ENCODE measurements around the gene DOCK4. TPM values are rescaled to one million over a fixed set of nuclear protein-coding genes. Genes with fewer than 3 reads are reported as not detected.

The DOCK4 gene
- total and polyA plus RNA-seq, 5 donors from 2014 or later, result 0.44 TPM; not detected in 4

DNA sequence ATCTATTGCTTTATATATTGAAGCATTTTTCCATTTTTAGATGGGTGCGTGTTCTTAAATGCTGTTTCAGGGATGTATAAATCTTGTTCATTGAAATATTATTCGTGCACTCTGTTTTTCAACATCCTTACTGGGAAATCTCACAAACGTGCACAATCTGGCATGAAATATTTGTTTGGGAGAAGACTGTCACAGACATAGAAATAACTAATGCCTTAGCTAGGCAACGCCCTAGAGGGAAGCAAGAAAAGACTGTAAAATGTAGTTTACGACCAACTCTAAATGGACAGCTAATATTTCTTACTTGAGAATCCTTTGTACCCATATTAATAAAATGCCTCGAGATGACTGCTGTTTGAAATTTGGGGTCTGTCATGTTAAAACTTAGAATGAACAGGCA lies 8.9 kb downstream of the DOCK4 start:
- peaks cover 0 to 3% (median 0%) of the 10 kb centered on the region in 7 donors for H3K9me3 Mint-ChIP-seq
- no peak for ATAC-seq (ENCODE audit: low read depth in 2 of 2)

DNA sequence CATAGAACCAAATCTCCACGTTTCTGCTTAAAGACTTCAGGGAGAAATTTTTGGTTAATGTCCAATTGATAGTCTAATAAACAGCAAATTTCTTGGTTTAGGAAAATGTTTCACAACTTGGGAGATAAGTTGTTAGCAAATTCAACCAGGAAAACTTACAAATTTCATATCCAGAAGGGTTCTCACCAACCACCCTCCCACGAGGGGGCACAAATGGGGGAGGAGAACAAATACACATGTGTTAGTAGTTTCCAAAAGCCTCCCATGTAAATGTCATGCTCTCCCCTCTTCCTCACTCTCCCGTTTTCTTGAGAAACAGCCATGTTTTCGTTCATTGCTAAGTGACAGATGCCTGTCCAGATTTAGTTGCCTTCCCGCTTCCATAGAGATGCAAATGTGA lies 10.5 kb downstream of the DOCK4 start:
- H3K27me3 Mint-ChIP-seq, result peaks cover 60% of the 10 kb centered on the region
- Histone ChIP-seq H3K27ac (ENCODE audit: insufficient read depth, low read length, poor library complexity, severe bottlenecking) (no peak overlapping the region), H3K27me3 (ENCODE audit: control insufficient read depth, insufficient read depth, low read length) (peaks cover 28% of the 10 kb centered on the region), H3K9me3 (ENCODE audit: control insufficient read depth in 2 of 2, low read length in 2 of 2) (no peaks in the 10 kb centered on the region), H3K4me1 (ENCODE audit: control insufficient read depth, insufficient read depth, low read length, poor library complexity, severe bottlenecking) (no peaks in the 10 kb centered on the region), H3K36me3 (ENCODE audit: control insufficient read depth, insufficient read depth, low read length) (no peaks in the 10 kb centered on the region), H3K4me3 (ENCODE audit: low read depth, low read length) (no peak overlapping the region)
- H3K27ac Mint-ChIP-seq, result no peak overlapping the region
- no peak for DNase-seq
- H3K9me3 Mint-ChIP-seq, result peaks cover 0 to 3% (median 0%) of the 10 kb centered on the region in 7 donors
- no peaks in the 10 kb centered on the region for H3K36me3 Mint-ChIP-seq
- H3K4me3 Mint-ChIP-seq, result no peak overlapping the region
- no peak for ATAC-seq (ENCODE audit: low read depth in 2 of 2)
- no peaks in the 10 kb centered on the region for H3K4me1 Mint-ChIP-seq

More for the DNA sequence above, 8.9 kb downstream of the DOCK4 start:
- peaks cover 72% of the 10 kb centered on the region for H3K27me3 Mint-ChIP-seq
- Histone ChIP-seq H3K4me3 (ENCODE audit: low read depth, low read length) (no peak overlapping the region), H3K4me1 (ENCODE audit: control insufficient read depth, insufficient read depth, low read length, poor library complexity, severe bottlenecking) (no peaks in the 10 kb centered on the region), H3K27ac (ENCODE audit: insufficient read depth, low read length, poor library complexity, severe bottlenecking) (no peak overlapping the region), H3K9me3 (ENCODE audit: control insufficient read depth in 2 of 2, low read length in 2 of 2) (peaks cover 0 to 4% of the 10 kb centered on the region in 2 experiments), H3K27me3 (ENCODE audit: control insufficient read depth, insufficient read depth, low read length) (peaks cover 41% of the 10 kb centered on the region), H3K36me3 (ENCODE audit: control insufficient read depth, insufficient read depth, low read length) (no peaks in the 10 kb centered on the region)
- H3K27ac Mint-ChIP-seq, result no peak overlapping the region
- DNase-seq, result no peak
- H3K36me3 Mint-ChIP-seq, result no peaks in the 10 kb centered on the region
- no peaks in the 10 kb centered on the region for H3K4me1 Mint-ChIP-seq
- no peak overlapping the region for H3K4me3 Mint-ChIP-seq

DNA sequence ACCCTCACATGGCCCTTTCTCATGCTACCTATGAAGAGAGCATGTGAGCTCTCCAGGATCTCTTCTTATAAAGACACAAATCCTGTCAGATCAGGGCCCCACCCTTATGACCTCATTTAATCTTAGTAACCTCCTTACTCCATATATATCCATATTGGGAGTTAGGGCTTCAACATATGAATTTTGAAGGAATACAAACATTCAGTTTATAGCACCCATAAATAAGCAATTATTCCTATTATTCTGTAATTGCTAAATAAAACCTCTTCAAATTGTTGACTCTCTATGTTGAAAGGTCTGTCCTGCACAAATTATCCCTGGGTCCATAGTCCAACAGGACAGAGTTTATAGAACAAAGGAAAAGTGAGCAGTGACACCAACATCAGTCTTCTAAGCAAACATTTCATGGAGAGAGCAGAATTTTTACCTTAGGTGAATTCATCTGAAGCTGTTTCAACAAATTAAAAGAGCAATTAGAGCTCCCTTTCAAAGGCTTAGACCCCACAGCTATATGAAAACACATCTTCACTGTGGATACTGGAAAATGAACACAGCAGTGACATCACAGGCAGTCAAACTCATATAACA lies 12.2 kb downstream of the DOCK4 start:
- H3K4me3 Mint-ChIP-seq, result peak overlapping the region in 1 of 4 donors; percentile 0
- no peaks in the 10 kb centered on the region for H3K36me3 ChIP-seq (ENCODE audit: control insufficient read depth, insufficient read depth, low read length)
- H3K36me3 Mint-ChIP-seq, result no peaks in the 10 kb centered on the region
- no peak overlapping the region for H3K27ac Mint-ChIP-seq
- no peak overlapping the region for H3K27ac ChIP-seq (ENCODE audit: insufficient read depth, low read length, poor library complexity, severe bottlenecking)
- H3K27me3 Mint-ChIP-seq, result peaks cover 49% of the 10 kb centered on the region
- no peak for DNase-seq
- peaks cover 29% of the 10 kb centered on the region for H3K27me3 ChIP-seq (ENCODE audit: control insufficient read depth, insufficient read depth, low read length)
- no peak overlapping the region for H3K4me3 ChIP-seq (ENCODE audit: low read depth, low read length)
- ATAC-seq (ENCODE audit: low read depth in 2 of 2), result no peak
- no peaks in the 10 kb centered on the region for H3K4me1 ChIP-seq (ENCODE audit: control insufficient read depth, insufficient read depth, low read length, poor library complexity, severe bottlenecking)
- no peaks in the 10 kb centered on the region for H3K4me1 Mint-ChIP-seq
- peaks cover 0 to 3% (median 0%) of the 10 kb centered on the region in 7 donors for H3K9me3 Mint-ChIP-seq
- H3K9me3 ChIP-seq (ENCODE audit: control insufficient read depth in 2 of 2, low read length in 2 of 2), result no peaks in the 10 kb centered on the region

DNA sequence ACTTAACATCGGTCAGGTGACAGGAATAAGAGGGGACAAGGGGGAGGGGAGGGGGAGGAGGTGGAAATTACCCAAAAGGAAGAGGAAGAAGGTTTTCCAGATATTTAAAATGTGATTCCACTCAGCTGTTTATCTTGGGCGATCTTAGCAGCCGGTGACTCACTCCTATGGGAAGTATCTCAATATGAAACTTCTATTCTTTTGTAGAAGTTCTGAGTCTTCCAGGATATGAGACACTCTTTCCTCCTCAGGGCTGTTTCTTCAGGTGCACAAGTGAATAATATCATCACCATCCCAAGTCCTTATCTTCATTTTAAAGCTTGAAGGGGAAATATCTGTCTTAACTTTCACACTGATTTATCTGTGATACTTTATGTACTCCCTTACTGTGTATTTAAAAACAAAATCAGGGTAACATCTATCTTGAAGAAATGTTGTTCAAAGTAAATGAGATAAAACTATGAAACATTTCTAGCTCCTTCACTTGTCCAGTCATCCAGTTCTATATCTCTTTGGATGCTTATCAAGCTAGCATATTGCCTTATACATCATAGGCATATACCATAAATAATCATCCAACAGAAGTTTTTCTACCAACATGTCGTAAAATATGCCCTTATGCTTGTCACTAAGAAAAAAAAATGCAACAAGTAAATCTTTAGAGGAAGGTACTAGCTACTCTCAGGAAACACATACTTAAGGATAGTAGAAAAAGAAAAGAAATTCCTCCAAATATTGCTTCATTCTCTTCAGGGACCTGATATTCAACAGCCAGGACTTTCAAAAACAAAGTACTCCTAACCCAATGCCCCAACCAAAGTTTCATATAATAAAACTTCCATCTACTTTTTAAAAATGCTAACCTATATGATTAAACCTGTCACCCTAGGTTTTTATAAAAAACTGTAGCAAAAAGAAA lies 13.7 kb downstream of the DOCK4 start:
- Histone ChIP-seq H3K27ac (ENCODE audit: insufficient read depth, low read length, poor library complexity, severe bottlenecking) (no peak overlapping the region), H3K9me3 (ENCODE audit: control insufficient read depth in 2 of 2, low read length in 2 of 2) (no peaks in the 10 kb centered on the region), H3K36me3 (ENCODE audit: control insufficient read depth, insufficient read depth, low read length) (no peaks in the 10 kb centered on the region), H3K27me3 (ENCODE audit: control insufficient read depth, insufficient read depth, low read length) (peaks cover 24% of the 10 kb centered on the region), H3K4me3 (ENCODE audit: low read depth, low read length) (no peak overlapping the region), H3K4me1 (ENCODE audit: control insufficient read depth, insufficient read depth, low read length, poor library complexity, severe bottlenecking) (no peaks in the 10 kb centered on the region)
- no peak for DNase-seq
- H3K4me1 Mint-ChIP-seq, result no peaks in the 10 kb centered on the region
- H3K27ac Mint-ChIP-seq, result no peak overlapping the region
- ATAC-seq (ENCODE audit: low read depth in 2 of 2), result no peak
- peaks cover 40% of the 10 kb centered on the region for H3K27me3 Mint-ChIP-seq
- no peak overlapping the region for H3K4me3 Mint-ChIP-seq
- peaks cover 0 to 3% (median 0%) of the 10 kb centered on the region in 7 donors for H3K9me3 Mint-ChIP-seq
- no peaks in the 10 kb centered on the region for H3K36me3 Mint-ChIP-seq

DNA sequence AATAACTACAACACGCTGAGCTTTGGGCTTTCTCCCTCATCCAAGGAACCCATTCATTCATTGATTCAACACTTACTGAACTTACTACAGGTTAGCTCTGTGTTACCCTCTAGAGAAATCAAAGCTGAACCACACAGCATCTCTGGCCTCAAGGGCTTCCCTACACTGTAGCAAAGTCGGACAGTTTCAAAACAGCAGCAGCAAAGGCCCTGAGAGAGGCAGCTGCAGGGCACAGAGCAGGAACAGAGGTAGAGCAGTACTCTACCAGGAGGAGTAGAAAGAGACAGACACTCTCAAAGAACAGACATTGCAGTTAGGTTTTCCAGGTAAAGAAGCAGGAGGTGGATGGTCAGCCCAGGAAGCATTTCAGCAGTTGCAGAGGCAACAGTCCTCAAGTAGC lies 16.1 kb downstream of the DOCK4 start:
- Mint-ChIP-seq H3K4me1 (no peaks in the 10 kb centered on the region), H3K36me3 (no peaks in the 10 kb centered on the region), H3K4me3 (no peak overlapping the region), H3K27me3 (peaks cover 25% of the 10 kb centered on the region), H3K27ac (no peak overlapping the region), H3K9me3 (peaks cover 0 to 4% (median 0%) of the 10 kb centered on the region in 7 donors)
- ATAC-seq (ENCODE audit: low read depth in 2 of 2) (no peak), DNase-seq (no peak)
- Histone ChIP-seq H3K4me1 (ENCODE audit: control insufficient read depth, insufficient read depth, low read length, poor library complexity, severe bottlenecking) (no peaks in the 10 kb centered on the region), H3K27me3 (ENCODE audit: control insufficient read depth, insufficient read depth, low read length) (peaks cover 9% of the 10 kb centered on the region), H3K27ac (ENCODE audit: insufficient read depth, low read length, poor library complexity, severe bottlenecking) (no peak overlapping the region), H3K36me3 (ENCODE audit: control insufficient read depth, insufficient read depth, low read length) (no peaks in the 10 kb centered on the region), H3K9me3 (ENCODE audit: control insufficient read depth in 2 of 2, low read length in 2 of 2) (no peaks in the 10 kb centered on the region), H3K4me3 (ENCODE audit: low read depth, low read length) (no peak overlapping the region)

DNA sequence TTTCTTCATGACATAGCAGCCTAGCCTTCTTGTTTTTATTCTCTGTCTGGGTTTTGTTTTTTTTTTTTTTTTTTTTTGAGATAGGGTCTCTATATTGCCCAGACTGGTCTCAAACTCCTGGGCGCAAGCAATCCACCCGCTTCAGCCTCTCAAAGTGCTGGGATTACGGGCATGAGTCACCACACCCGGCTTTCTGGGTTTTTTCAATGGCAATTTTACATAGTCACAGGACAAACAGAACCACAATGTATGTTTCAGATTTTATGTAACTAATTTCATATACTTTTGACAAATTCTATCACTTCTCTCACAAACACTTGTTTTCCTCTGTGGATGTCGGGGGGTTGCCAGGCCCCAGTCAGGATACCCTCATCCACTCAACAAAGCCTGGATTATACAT lies 16.5 kb downstream of the DOCK4 start:
- H3K36me3 Mint-ChIP-seq, result no peaks in the 10 kb centered on the region
- H3K9me3 Mint-ChIP-seq, result peaks cover 0 to 4% (median 0%) of the 10 kb centered on the region in 7 donors
- Histone ChIP-seq H3K9me3 (ENCODE audit: control insufficient read depth in 2 of 2, low read length in 2 of 2) (no peaks in the 10 kb centered on the region), H3K27me3 (ENCODE audit: control insufficient read depth, insufficient read depth, low read length) (peaks cover 9% of the 10 kb centered on the region), H3K4me1 (ENCODE audit: control insufficient read depth, insufficient read depth, low read length, poor library complexity, severe bottlenecking) (no peaks in the 10 kb centered on the region), H3K36me3 (ENCODE audit: control insufficient read depth, insufficient read depth, low read length) (no peaks in the 10 kb centered on the region), H3K4me3 (ENCODE audit: low read depth, low read length) (no peak overlapping the region), H3K27ac (ENCODE audit: insufficient read depth, low read length, poor library complexity, severe bottlenecking) (no peak overlapping the region)
- H3K4me1 Mint-ChIP-seq, result no peaks in the 10 kb centered on the region
- H3K27ac Mint-ChIP-seq, result no peak overlapping the region
- H3K27me3 Mint-ChIP-seq, result peaks cover 23% of the 10 kb centered on the region
- H3K4me3 Mint-ChIP-seq, result no peak overlapping the region
- DNase-seq (no peak), ATAC-seq (ENCODE audit: low read depth in 2 of 2) (no peak)

DNA sequence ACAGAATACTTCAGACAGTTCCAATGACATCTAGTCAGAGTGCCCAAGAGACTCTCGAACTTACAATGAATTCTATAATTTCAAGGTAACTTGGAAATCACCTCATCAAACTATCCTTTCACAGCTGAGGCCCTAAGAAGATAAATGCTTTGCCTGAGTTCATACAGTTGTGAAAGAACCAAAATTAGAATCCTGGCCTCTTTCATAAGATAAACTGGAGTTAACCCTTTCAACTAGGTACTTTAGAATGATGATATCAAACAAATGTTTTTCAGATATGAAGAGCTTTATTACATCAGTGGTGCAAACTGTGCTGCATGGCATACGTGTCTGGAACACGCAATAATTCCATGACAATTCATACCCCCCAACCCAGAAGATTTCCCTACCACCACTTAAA lies 17.9 kb downstream of the DOCK4 start:
- ATAC-seq (ENCODE audit: low read depth in 2 of 2), result no peak
- H3K27me3 ChIP-seq (ENCODE audit: control insufficient read depth, insufficient read depth, low read length), result peaks cover 9% of the 10 kb centered on the region
- H3K4me1 Mint-ChIP-seq, result no peaks in the 10 kb centered on the region
- H3K27ac ChIP-seq (ENCODE audit: insufficient read depth, low read length, poor library complexity, severe bottlenecking), result no peak overlapping the region
- no peaks in the 10 kb centered on the region for H3K4me1 ChIP-seq (ENCODE audit: control insufficient read depth, insufficient read depth, low read length, poor library complexity, severe bottlenecking)
- H3K4me3 Mint-ChIP-seq, result no peak overlapping the region
- H3K9me3 ChIP-seq (ENCODE audit: control insufficient read depth in 2 of 2, low read length in 2 of 2), result no peaks in the 10 kb centered on the region
- no peaks in the 10 kb centered on the region for H3K36me3 Mint-ChIP-seq
- H3K4me3 ChIP-seq (ENCODE audit: low read depth, low read length), result no peak overlapping the region
- H3K9me3 Mint-ChIP-seq, result peaks cover 0 to 4% (median 0%) of the 10 kb centered on the region in 7 donors
- no peak overlapping the region for H3K27ac Mint-ChIP-seq
- H3K36me3 ChIP-seq (ENCODE audit: control insufficient read depth, insufficient read depth, low read length), result no peaks in the 10 kb centered on the region
- DNase-seq, result no peak
- H3K27me3 Mint-ChIP-seq, result peaks cover 16% of the 10 kb centered on the region
